Left ventricle myocardium inferior (tissue), 1 donor: Measurements from ENCODE around the gene SARM1. TPM values are rescaled to one million over a fixed set of nuclear protein-coding genes. Genes with fewer than 3 reads are reported as not detected.

Experiments used
- DNase-seq: peaks from one replicate; pipeline ENCODE4 v3.0.0-alpha.2; 2020
- H3K27ac ChIP-seq: fragments of 200-600 bp; replicated peaks from 2 replicates; pipeline ENCODE4 v1.8.0; 2021
- H3K27me3 ChIP-seq: fragments of 200-600 bp; 2 replicates; pipeline ENCODE4 v1.8.0; 2021; ENCODE audit warnings: low read depth
- H3K36me3 ChIP-seq: fragments of 200-600 bp; 2 replicates; pipeline ENCODE4 v1.8.0; 2021
- H3K4me1 ChIP-seq: fragments of 200-600 bp; 2 replicates; pipeline ENCODE4 v1.8.0; 2021
- H3K4me3 ChIP-seq: fragments of 200-600 bp; 2 replicates; pipeline ENCODE4 v1.8.0; 2021; ENCODE audit warnings: mild to moderate bottlenecking, moderate library complexity
- H3K9me3 ChIP-seq: fragments of 200-600 bp; replicated peaks from 2 replicates; pipeline ENCODE4 v1.8.0; 2021
- intact Hi-C: fragments of 100-400 bp; cut with micrococcal nuclease; formaldehyde crosslinking; loops from one replicate; pipeline ENCODE4 v1.11.0; 2022
- total RNA-seq: library from RNA; stranded (reverse); fragmentation: NEBNext Ultra II Directional; extraction: Animal tissue kit (Norgen Biotek cat#: 25700); gene quantifications from one replicate; pipeline ENCODE4 v1.2.1, GENCODE V29; 2021
- TF ChIP-seq, protein P1 (sequence below): fragments of 200-600 bp; IDR thresholded peaks from 2 replicates; pipeline ENCODE4 v1.8.0; 2021; ENCODE audit warnings: antibody characterized with exemption, mild to moderate bottlenecking, borderline replicate concordance
- donor health status: DM: no; HTN: yes; CAD: no; lungs with severe emphysema.

The SARM1 gene
- total RNA-seq, 1 donor from 2014 or later: 5.1 TPM

DNA sequence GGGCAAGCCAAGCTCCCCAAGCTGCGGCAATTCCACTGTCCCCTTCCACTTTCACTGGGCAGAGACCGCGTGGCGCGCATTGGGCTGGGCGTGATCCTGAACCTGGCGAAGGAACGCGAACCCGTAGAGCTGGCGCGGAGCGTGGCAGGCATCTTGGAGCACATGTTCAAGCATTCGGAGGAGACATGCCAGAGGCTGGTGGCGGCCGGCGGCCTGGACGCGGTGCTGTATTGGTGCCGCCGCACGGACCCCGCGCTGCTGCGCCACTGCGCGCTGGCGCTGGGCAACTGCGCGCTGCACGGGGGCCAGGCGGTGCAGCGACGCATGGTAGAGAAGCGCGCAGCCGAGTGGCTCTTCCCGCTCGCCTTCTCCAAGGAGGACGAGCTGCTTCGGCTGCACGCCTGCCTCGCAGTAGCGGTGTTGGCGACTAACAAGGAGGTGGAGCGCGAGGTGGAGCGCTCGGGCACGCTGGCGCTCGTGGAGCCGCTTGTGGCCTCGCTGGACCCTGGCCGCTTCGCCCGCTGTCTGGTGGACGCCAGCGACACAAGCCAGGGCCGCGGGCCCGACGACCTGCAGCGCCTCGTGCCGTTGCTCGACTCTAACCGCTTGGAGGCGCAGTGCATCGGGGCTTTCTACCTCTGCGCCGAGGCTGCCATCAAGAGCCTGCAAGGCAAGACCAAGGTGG is 9.8 kb downstream of the SARM1 start:
- H3K4me1 ChIP-seq: peaks cover 26% of the 10 kb centered on the region
- TF ChIP-seq, protein P1, sequence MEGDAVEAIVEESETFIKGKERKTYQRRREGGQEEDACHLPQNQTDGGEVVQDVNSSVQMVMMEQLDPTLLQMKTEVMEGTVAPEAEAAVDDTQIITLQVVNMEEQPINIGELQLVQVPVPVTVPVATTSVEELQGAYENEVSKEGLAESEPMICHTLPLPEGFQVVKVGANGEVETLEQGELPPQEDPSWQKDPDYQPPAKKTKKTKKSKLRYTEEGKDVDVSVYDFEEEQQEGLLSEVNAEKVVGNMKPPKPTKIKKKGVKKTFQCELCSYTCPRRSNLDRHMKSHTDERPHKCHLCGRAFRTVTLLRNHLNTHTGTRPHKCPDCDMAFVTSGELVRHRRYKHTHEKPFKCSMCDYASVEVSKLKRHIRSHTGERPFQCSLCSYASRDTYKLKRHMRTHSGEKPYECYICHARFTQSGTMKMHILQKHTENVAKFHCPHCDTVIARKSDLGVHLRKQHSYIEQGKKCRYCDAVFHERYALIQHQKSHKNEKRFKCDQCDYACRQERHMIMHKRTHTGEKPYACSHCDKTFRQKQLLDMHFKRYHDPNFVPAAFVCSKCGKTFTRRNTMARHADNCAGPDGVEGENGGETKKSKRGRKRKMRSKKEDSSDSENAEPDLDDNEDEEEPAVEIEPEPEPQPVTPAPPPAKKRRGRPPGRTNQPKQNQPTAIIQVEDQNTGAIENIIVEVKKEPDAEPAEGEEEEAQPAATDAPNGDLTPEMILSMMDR: peak; percentile 16
- no peak overlapping the region for H3K27ac ChIP-seq
- peak overlapping the region; percentile 52 for H3K4me3 ChIP-seq
- no peaks in the 10 kb centered on the region for H3K27me3 ChIP-seq
- H3K36me3 ChIP-seq: no peaks in the 10 kb centered on the region
- intact Hi-C loops: no loop called here
- no peaks in the 10 kb centered on the region for H3K9me3 ChIP-seq
- DNase-seq: no peak

DNA sequence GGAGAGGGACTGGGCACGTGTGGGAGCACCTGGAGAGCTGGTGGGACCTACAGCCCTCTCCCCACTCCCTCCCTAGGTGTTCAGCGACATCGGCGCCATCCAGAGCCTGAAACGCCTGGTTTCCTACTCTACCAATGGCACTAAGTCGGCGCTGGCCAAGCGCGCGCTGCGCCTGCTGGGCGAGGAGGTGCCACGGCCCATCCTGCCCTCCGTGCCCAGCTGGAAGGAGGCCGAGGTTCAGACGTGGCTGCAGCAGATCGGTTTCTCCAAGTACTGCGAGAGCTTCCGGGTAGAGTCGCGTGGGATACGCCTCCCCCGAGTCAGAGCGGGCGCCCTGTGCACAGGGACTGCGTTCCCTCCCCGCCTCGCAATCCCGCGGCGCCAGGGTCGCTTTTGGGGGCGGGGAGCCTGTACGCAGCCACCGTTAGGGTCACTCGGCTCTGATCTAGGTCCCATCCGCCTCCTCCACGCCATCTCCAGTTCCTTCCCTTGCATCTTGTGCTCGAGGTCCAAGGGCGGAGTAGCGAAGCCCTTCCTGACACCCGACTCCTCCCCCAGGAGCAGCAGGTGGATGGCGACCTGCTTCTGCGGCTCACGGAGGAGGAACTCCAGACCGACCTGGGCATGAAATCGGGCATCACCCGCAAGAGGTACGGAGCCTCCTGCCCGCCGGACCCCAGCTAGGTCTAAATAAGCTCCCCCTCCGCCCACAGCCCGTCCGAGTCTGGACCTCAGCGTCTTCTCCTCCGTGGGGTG is 13.0 kb downstream of the SARM1 start:
- H3K27me3 ChIP-seq: no peaks in the 10 kb centered on the region
- no peak overlapping the region for H3K27ac ChIP-seq
- peak overlapping the region; percentile 67 for H3K4me3 ChIP-seq
- intact Hi-C loops: no loop called here
- H3K36me3 ChIP-seq: peaks cover 22% of the 10 kb centered on the region
- H3K4me1 ChIP-seq: peaks cover 26% of the 10 kb centered on the region
- no peaks in the 10 kb centered on the region for H3K9me3 ChIP-seq
- TF ChIP-seq, protein P1: no peak
- peak; percentile 49 for DNase-seq

DNA sequence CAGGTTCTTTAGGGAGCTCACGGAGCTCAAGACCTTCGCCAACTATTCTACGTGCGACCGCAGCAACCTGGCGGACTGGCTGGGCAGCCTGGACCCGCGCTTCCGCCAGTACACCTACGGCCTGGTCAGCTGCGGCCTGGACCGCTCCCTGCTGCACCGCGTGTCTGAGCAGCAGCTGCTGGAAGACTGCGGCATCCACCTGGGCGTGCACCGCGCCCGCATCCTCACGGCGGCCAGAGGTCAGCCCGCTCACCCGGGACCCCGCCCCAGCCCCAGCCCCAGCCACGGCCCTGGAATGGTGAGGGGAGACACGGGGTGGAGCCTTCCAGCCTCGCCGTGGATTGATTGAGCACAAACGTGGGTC is 13.5 kb downstream of the SARM1 start:
- H3K27ac ChIP-seq: no peak overlapping the region
- H3K4me1 ChIP-seq: peaks cover 26% of the 10 kb centered on the region
- no peaks in the 10 kb centered on the region for H3K27me3 ChIP-seq
- no peaks in the 10 kb centered on the region for H3K9me3 ChIP-seq
- intact Hi-C loops: no loop called here
- no peak for DNase-seq
- peak overlapping the region; percentile 67 for H3K4me3 ChIP-seq
- TF ChIP-seq, protein P1: no peak
- peaks cover 27% of the 10 kb centered on the region for H3K36me3 ChIP-seq

DNA sequence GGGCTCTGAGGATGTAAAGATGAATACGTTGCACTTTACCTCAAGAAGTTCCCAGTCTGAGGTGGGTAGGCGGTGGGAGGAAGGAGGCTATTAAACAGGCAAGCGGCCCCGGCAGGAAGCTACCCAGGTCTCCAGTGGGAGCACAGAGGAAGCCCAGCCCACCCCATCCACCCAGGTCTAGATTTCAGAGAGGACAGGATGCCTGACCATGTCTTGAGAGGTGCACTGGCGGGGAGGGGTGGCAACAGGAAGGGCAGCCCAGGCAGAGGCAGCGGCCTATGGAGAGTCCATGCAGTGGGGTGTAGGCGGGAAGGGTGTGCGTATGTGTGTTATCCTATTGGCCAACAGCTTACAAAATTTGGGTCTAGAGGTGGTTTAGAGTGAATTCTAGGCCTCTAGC is 13.9 kb downstream of the SARM1 start:
- TF ChIP-seq, protein P1: no peak
- H3K4me3 ChIP-seq: peak overlapping the region; percentile 67
- H3K27ac ChIP-seq: no peak overlapping the region
- intact Hi-C loops: no loop called here
- H3K27me3 ChIP-seq: no peaks in the 10 kb centered on the region
- H3K9me3 ChIP-seq: no peaks in the 10 kb centered on the region
- no peak for DNase-seq
- H3K36me3 ChIP-seq: peaks cover 31% of the 10 kb centered on the region
- peaks cover 26% of the 10 kb centered on the region for H3K4me1 ChIP-seq

DNA sequence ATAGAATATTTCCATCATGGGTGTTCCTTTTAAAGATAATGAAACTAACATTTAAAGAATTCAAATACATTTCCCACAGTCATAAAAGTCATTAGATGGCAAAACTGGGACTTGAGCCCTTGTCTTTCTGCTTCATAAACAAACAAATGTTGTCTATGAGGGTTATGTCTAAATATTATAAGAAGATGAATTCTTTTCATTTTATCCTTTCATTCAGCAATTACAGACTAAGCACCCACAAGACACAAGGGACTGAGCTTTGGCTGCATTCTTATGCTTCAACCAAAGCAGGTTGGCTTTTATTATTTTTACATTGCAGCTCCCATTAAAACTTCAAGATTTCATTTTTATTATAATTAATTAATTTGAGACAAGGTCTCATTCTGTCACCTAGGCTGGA is 14.9 kb downstream of the SARM1 start:
- no peak for DNase-seq

More for the DNA sequence above, 14.9 kb downstream of the SARM1 start:
- peaks cover 41% of the 10 kb centered on the region for H3K36me3 ChIP-seq
- no peak overlapping the region for H3K27ac ChIP-seq
- peaks cover 20% of the 10 kb centered on the region for H3K4me1 ChIP-seq
- TF ChIP-seq, protein P1: no peak
- H3K27me3 ChIP-seq: no peaks in the 10 kb centered on the region
- no peak overlapping the region for H3K4me3 ChIP-seq
- H3K9me3 ChIP-seq: no peaks in the 10 kb centered on the region
- intact Hi-C loops: no loop called here
